ENCODE results near the gene ZNF213. TPM values are rescaled to one million over a fixed set of nuclear protein-coding genes. Genes with fewer than 3 reads are reported as not detected.

The ZNF213 gene
- polyA plus RNA-seq, 1 donor from 2014 or later, result 5.1 TPM

DNA sequence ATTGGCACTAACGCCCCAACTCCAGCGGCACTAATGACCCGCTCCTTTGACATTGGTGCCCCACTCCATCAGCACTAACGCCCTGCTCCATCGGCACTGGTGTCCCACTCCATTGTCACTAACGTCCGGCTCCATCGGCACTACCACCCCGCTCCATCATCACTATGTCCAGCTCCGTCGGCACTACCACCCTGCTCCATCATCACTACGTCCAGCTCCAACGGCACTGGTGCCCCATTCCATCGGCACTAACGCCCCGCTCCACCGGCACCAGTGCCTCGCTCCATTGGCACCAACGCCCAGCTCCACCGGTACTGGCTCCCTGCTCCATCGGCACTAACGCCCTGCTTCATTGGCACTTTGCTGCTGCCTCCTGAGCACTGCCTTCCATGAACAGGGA lies 7.5 kb downstream of the ZNF213 start:
- Histone ChIP-seq H3F3A (ENCODE audit: insufficient read depth, low read length, poor library complexity, severe bottlenecking) (no peaks in the 10 kb centered on the region), H3K9ac (ENCODE audit: low read length) (no peak overlapping the region), H3K36me3 (ENCODE audit: insufficient read depth, low read length) (no peaks in the 10 kb centered on the region), H3K4me2 (ENCODE audit: low read length) (no peak overlapping the region), H4K20me1 (ENCODE audit: insufficient read depth) (no peaks in the 10 kb centered on the region), H3K79me2 (replicated peaks; ENCODE audit: insufficient read depth, low read length) (no peaks in the 10 kb centered on the region), H2AFZ (ENCODE audit: low read depth, low read length) (no peak overlapping the region), H3K27me3 (ENCODE audit: insufficient read depth, low read depth, low read length) (no peaks in the 10 kb centered on the region), H3K9me2 (ENCODE audit: insufficient read depth, low read length) (no peaks in the 10 kb centered on the region), H3K9me3 (ENCODE audit: low read length) (no peaks in the 10 kb centered on the region), H3K27ac (ENCODE audit: low read length) (no peak overlapping the region), H3K4me3 (ENCODE audit: low read length) (no peak overlapping the region)
- TF ChIP-seq RAD21 (conservative IDR thresholded peaks at IDR 0.05), result no peak
- TF ChIP-seq, protein P1, sequence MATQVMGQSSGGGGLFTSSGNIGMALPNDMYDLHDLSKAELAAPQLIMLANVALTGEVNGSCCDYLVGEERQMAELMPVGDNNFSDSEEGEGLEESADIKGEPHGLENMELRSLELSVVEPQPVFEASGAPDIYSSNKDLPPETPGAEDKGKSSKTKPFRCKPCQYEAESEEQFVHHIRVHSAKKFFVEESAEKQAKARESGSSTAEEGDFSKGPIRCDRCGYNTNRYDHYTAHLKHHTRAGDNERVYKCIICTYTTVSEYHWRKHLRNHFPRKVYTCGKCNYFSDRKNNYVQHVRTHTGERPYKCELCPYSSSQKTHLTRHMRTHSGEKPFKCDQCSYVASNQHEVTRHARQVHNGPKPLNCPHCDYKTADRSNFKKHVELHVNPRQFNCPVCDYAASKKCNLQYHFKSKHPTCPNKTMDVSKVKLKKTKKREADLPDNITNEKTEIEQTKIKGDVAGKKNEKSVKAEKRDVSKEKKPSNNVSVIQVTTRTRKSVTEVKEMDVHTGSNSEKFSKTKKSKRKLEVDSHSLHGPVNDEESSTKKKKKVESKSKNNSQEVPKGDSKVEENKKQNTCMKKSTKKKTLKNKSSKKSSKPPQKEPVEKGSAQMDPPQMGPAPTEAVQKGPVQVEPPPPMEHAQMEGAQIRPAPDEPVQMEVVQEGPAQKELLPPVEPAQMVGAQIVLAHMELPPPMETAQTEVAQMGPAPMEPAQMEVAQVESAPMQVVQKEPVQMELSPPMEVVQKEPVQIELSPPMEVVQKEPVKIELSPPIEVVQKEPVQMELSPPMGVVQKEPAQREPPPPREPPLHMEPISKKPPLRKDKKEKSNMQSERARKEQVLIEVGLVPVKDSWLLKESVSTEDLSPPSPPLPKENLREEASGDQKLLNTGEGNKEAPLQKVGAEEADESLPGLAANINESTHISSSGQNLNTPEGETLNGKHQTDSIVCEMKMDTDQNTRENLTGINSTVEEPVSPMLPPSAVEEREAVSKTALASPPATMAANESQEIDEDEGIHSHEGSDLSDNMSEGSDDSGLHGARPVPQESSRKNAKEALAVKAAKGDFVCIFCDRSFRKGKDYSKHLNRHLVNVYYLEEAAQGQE (IDR thresholded peaks at IDR 0.05; ENCODE audit: borderline replicate concordance), result no peak
- TF ChIP-seq SMC3 (conservative IDR thresholded peaks at IDR 0.05; ENCODE audit: poor library complexity), result no peak
- no peak for TF ChIP-seq MXI1 (conservative IDR thresholded peaks at IDR 0.05; ENCODE audit: poor library complexity, severe bottlenecking)
- TF ChIP-seq POLR2AphosphoS5 (IDR thresholded peaks at IDR 0.05), result no peak
- no peak for TF ChIP-seq EP300 (conservative IDR thresholded peaks at IDR 0.05; ENCODE audit: poor library complexity, severe bottlenecking)
- TF ChIP-seq TAF1 (IDR thresholded peaks at IDR 0.05; ENCODE audit: low read depth), result no peak
- TF ChIP-seq, protein P2, sequence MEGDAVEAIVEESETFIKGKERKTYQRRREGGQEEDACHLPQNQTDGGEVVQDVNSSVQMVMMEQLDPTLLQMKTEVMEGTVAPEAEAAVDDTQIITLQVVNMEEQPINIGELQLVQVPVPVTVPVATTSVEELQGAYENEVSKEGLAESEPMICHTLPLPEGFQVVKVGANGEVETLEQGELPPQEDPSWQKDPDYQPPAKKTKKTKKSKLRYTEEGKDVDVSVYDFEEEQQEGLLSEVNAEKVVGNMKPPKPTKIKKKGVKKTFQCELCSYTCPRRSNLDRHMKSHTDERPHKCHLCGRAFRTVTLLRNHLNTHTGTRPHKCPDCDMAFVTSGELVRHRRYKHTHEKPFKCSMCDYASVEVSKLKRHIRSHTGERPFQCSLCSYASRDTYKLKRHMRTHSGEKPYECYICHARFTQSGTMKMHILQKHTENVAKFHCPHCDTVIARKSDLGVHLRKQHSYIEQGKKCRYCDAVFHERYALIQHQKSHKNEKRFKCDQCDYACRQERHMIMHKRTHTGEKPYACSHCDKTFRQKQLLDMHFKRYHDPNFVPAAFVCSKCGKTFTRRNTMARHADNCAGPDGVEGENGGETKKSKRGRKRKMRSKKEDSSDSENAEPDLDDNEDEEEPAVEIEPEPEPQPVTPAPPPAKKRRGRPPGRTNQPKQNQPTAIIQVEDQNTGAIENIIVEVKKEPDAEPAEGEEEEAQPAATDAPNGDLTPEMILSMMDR (IDR thresholded peaks at IDR 0.05; ENCODE audit: poor library complexity, severe bottlenecking), result no peak
- no peak for TF ChIP-seq EZH2 (IDR thresholded peaks at IDR 0.05; ENCODE audit: borderline replicate concordance, insufficient read depth, low read length, poor library complexity, severe bottlenecking)

DNA sequence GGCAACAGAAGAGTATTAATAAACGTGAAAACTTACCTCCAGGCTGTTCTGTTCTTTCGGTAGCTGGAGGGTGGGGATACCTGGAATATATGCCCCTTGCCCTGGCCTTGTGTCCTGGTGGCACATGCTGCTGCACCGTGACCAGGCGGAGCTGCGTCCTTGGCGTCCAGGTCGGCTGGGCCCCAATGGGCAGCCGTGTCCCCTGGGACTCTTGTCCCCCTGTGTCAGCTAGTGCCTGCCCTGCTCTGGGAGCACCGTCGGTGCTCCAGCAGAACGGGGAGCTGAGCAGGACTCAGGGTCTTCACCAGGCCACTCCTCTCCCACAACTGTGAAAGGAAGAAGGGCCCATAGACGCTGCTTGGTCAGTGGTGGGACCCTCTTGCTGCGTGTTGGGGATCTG lies 7.9 kb downstream of the ZNF213 start:
- no peak overlapping the region for H3K27ac ChIP-seq (ENCODE audit: low read length)
- no peak for TF ChIP-seq SMC3 (conservative IDR thresholded peaks at IDR 0.05; ENCODE audit: poor library complexity)
- TF ChIP-seq RAD21 (conservative IDR thresholded peaks at IDR 0.05), result no peak
- no peak for TF ChIP-seq POLR2AphosphoS5 (IDR thresholded peaks at IDR 0.05)
- TF ChIP-seq MXI1 (conservative IDR thresholded peaks at IDR 0.05; ENCODE audit: poor library complexity, severe bottlenecking), result no peak
- TF ChIP-seq TAF1 (IDR thresholded peaks at IDR 0.05; ENCODE audit: low read depth), result no peak
- no peak for TF ChIP-seq EZH2 (IDR thresholded peaks at IDR 0.05; ENCODE audit: borderline replicate concordance, insufficient read depth, low read length, poor library complexity, severe bottlenecking)
- no peak for TF ChIP-seq EP300 (conservative IDR thresholded peaks at IDR 0.05; ENCODE audit: poor library complexity, severe bottlenecking)
- TF ChIP-seq, protein P2 (IDR thresholded peaks at IDR 0.05; ENCODE audit: poor library complexity, severe bottlenecking), result no peak
- TF ChIP-seq, protein P1 (IDR thresholded peaks at IDR 0.05; ENCODE audit: borderline replicate concordance), result no peak
- no peaks in the 10 kb centered on the region for H3K36me3 ChIP-seq (ENCODE audit: insufficient read depth, low read length)
- no peak overlapping the region for H2AFZ ChIP-seq (ENCODE audit: low read depth, low read length)
- H3F3A ChIP-seq (ENCODE audit: insufficient read depth, low read length, poor library complexity, severe bottlenecking), result no peaks in the 10 kb centered on the region
- no peak overlapping the region for H3K4me3 ChIP-seq (ENCODE audit: low read length)
- H3K9ac ChIP-seq (ENCODE audit: low read length), result no peak overlapping the region
- H3K4me2 ChIP-seq (ENCODE audit: low read length), result no peak overlapping the region
- H3K79me2 ChIP-seq (replicated peaks; ENCODE audit: insufficient read depth, low read length), result no peaks in the 10 kb centered on the region
- no peaks in the 10 kb centered on the region for H3K9me3 ChIP-seq (ENCODE audit: low read length)
- H3K27me3 ChIP-seq (ENCODE audit: insufficient read depth, low read depth, low read length), result no peaks in the 10 kb centered on the region
- no peaks in the 10 kb centered on the region for H3K9me2 ChIP-seq (ENCODE audit: insufficient read depth, low read length)
- H4K20me1 ChIP-seq (ENCODE audit: insufficient read depth), result no peaks in the 10 kb centered on the region
